Lower lobe of right lung (tissue), 2 donors: Measurements from ENCODE around the gene LLCFC1. TPM values are rescaled to one million over a fixed set of nuclear protein-coding genes. Genes with fewer than 3 reads are reported as not detected.

ENCODE experiments used
- ATAC-seq, 2 donors: fragments of 200-7000 bp; cut with Tn5 transposase; one replicate each; pipeline ENCODE4 v1.9.1; 2020 to 2022; ENCODE audit warnings: mild to moderate bottlenecking in 2 of 2, moderate library complexity in 2 of 2
- DNase-seq: peaks from one replicate; pipeline ENCODE4 v3.0.0-alpha.2; 2020
- H3K27ac ChIP-seq: fragments of 200-600 bp; one replicate; pipeline ENCODE4 v1.8.0; 2022
- H3K27me3 ChIP-seq: fragments of 200-600 bp; one replicate; pipeline ENCODE4 v1.8.0; 2022; ENCODE audit warnings: low read depth
- H3K36me3 ChIP-seq: fragments of 200-600 bp; one replicate; pipeline ENCODE4 v1.8.0; 2022; ENCODE audit warnings: mild to moderate bottlenecking
- H3K4me1 ChIP-seq: fragments of 200-600 bp; one replicate; pipeline ENCODE4 v1.8.0; 2022
- H3K4me3 ChIP-seq: fragments of 200-600 bp; one replicate; pipeline ENCODE4 v1.8.0; 2022; ENCODE audit warnings: mild to moderate bottlenecking
- H3K9me3 ChIP-seq: fragments of 200-600 bp; one replicate; pipeline ENCODE4 v1.8.0; 2022
- CTCF ChIP-seq: fragments of 200-600 bp; IDR thresholded peaks from one replicate; pipeline ENCODE4 v1.8.0; 2022; ENCODE audit warnings: antibody characterized with exemption, mild to moderate bottlenecking
- intact Hi-C: fragments of 100-400 bp; cut with DNase I; formaldehyde crosslinking; loops from one replicate; pipeline ENCODE4 v1.11.0; 2022
- total RNA-seq: library from RNA; stranded (reverse); fragmentation: NEBNext Ultra II Directional; extraction: Animal tissue kit (Norgen Biotek cat#: 25700); gene quantifications from one replicate; pipeline ENCODE4 v1.2.1, GENCODE V29; 2021
- donor health status: DM: no; HTN: yes; CAD: no; lungs with severe emphysema.

LLCFC1 gene
- total RNA-seq, 1 donor from 2014 or later: not detected

GRCh38 chr7:142918901-142919300 lies 20.4 kb upstream of the LLCFC1 start:
- no peak for TF ChIP-seq CTCF
- no peaks in the 10 kb centered on the region for H3K9me3 ChIP-seq
- ATAC-seq: no peak
- peaks cover 5% of the 10 kb centered on the region for H3K27me3 ChIP-seq
- no peak for DNase-seq
- H3K4me3 ChIP-seq: no peak overlapping the region
- no peaks in the 10 kb centered on the region for H3K4me1 ChIP-seq
- H3K27ac ChIP-seq: no peak overlapping the region
- intact Hi-C loops: no loop called here
- no peaks in the 10 kb centered on the region for H3K36me3 ChIP-seq

GRCh38 chr7:142919656-142920055 lies 19.6 kb upstream of the LLCFC1 start:
- Histone ChIP-seq H3K9me3 (no peaks in the 10 kb centered on the region), H3K36me3 (no peaks in the 10 kb centered on the region), H3K27me3 (no peaks in the 10 kb centered on the region), H3K4me1 (no peaks in the 10 kb centered on the region), H3K4me3 (no peak overlapping the region), H3K27ac (no peak overlapping the region)
- intact Hi-C loops: no loop called here
- ATAC-seq: no peak
- no peak for TF ChIP-seq CTCF
- no peak for DNase-seq

- Histone ChIP-seq H3K4me1 (no peaks in the 10 kb centered on the region), H3K4me3 (no peak overlapping the region), H3K27ac (no peak overlapping the region), H3K9me3 (no peaks in the 10 kb centered on the region), H3K36me3 (no peaks in the 10 kb centered on the region), H3K27me3 (no peaks in the 10 kb centered on the region)
- no peak for TF ChIP-seq CTCF
- intact Hi-C loops: no loop called here
- no peak for ATAC-seq
- DNase-seq: no peak
These were observed 15.9 kb upstream of the LLCFC1 start for GRCh38 chr7:142923391-142923790.

GRCh38 chr7:142925413-142925812 lies 13.9 kb upstream of the LLCFC1 start:
- Histone ChIP-seq H3K27me3 (no peaks in the 10 kb centered on the region), H3K27ac (no peak overlapping the region), H3K36me3 (no peaks in the 10 kb centered on the region), H3K4me3 (no peak overlapping the region), H3K4me1 (no peaks in the 10 kb centered on the region), H3K9me3 (no peaks in the 10 kb centered on the region)
- ATAC-seq: no peak
- DNase-seq: no peak
- TF ChIP-seq CTCF: no peak
- intact Hi-C loops: no loop called here

GRCh38 chr7:142927085-142927745 lies 12.1 kb upstream of the LLCFC1 start:
- ATAC-seq: peak; percentile 70 to 83
- no peak for DNase-seq
- no peaks in the 10 kb centered on the region for H3K36me3 ChIP-seq
- intact Hi-C loops: no loop called here
- no peaks in the 10 kb centered on the region for H3K27me3 ChIP-seq
- H3K9me3 ChIP-seq: no peaks in the 10 kb centered on the region
- no peaks in the 10 kb centered on the region for H3K4me1 ChIP-seq
- H3K27ac ChIP-seq: peak overlapping the region; percentile 58
- no peak for TF ChIP-seq CTCF
- no peak overlapping the region for H3K4me3 ChIP-seq
